Ovary (tissue), 3 donors: Measurements from ENCODE around the gene TPH2.

Experiments
- CTCF ChIP-seq, 3 donors: fragments of 450-650 bp in 2 of 3; fragments of 200-600 bp in 1 of 3; IDR thresholded peaks; one replicate each; pipeline versions ENCODE4 v1.5.1 to v1.8.0; 2016 to 2022; ENCODE audit warnings: antibody characterized with exemption in 3 of 3, mild to moderate bottlenecking in 1 of 3
- EP300 ChIP-seq: sonication (generic); formaldehyde crosslinking; IDR thresholded peaks from one replicate; pipeline ENCODE4 v1.6.1; 2017; ENCODE audit warnings: antibody characterized with exemption
- donor health status: DM: no; HTN: no; CAD: no.

- TF ChIP-seq CTCF (IDR thresholded peaks at IDR 0.05) (no peak), EP300 (no peak)
These were observed 12.2 kb downstream of the TPH2 start for GRCh38 chr12:71950819-71951218.
